Measurements from ENCODE around the gene PARD3B. TPM values are rescaled to one million over a fixed set of nuclear protein-coding genes. Genes with fewer than 3 reads are reported as not detected.

The PARD3B gene
- total and polyA plus RNA-seq, 7 donors = 0.42 to 6.0 (median 4.8) TPM

DNA sequence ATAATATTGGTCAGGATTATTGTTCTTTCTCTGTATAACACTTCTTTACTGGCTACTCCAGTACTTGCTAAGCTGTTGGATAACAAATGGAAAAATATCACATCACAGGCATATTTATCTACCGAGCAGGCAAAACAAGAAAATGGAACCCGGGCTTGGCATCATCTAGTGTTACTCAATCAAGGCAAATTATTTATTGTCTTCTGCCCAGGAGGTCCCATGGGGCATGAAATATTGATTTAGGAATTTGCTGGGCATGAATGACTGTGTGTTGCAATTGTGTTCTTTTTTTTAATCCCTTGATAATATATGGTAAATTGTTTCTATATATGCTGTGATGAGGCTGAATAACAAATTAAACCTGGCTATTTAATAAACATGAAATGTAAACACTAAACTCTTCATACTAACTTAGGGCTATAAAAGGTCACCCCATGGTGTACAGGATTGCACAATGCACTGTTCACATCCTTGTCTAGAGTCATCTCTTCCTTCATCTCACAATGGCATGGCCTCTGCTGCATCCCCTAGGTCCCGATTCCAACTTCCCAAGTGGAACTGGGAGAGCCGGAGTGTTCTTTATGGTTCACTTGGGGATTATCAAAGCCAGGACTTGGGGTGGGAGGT is 2.2 kb upstream of the PARD3B start:
- WGBS, 3 donors = 48 to 76% (median 62%) methylated on average over 4 of the region's 4 CpGs
- H3K36me3 ChIP-seq (ENCODE audit: insufficient read depth in 1 of 2, low read depth in 1 of 2) = no peaks in the 10 kb centered on the region
- peaks cover 13% of the 10 kb centered on the region for H3K4me1 ChIP-seq
- H3K4me3 ChIP-seq = no peak overlapping the region
- ATAC-seq (no peak), DNase-seq (no peak)
- H3K27me3 ChIP-seq (ENCODE audit: insufficient read depth in 3 of 3, low read length in 2 of 3) = no peaks in the 10 kb centered on the region
- TF ChIP-seq, protein P1, sequence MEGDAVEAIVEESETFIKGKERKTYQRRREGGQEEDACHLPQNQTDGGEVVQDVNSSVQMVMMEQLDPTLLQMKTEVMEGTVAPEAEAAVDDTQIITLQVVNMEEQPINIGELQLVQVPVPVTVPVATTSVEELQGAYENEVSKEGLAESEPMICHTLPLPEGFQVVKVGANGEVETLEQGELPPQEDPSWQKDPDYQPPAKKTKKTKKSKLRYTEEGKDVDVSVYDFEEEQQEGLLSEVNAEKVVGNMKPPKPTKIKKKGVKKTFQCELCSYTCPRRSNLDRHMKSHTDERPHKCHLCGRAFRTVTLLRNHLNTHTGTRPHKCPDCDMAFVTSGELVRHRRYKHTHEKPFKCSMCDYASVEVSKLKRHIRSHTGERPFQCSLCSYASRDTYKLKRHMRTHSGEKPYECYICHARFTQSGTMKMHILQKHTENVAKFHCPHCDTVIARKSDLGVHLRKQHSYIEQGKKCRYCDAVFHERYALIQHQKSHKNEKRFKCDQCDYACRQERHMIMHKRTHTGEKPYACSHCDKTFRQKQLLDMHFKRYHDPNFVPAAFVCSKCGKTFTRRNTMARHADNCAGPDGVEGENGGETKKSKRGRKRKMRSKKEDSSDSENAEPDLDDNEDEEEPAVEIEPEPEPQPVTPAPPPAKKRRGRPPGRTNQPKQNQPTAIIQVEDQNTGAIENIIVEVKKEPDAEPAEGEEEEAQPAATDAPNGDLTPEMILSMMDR (IDR thresholded peaks at IDR 0.05) = no peak
- H3K27ac ChIP-seq = no peak overlapping the region
- intact Hi-C loops (cut with DNase I) = loop anchor here in 1 of 2 donors (10.0 kb wide), 1 partner anchor 152 kb away; no protein-coding TSS in a partner anchor
- no peaks in the 10 kb centered on the region for H3K9me3 ChIP-seq

DNA sequence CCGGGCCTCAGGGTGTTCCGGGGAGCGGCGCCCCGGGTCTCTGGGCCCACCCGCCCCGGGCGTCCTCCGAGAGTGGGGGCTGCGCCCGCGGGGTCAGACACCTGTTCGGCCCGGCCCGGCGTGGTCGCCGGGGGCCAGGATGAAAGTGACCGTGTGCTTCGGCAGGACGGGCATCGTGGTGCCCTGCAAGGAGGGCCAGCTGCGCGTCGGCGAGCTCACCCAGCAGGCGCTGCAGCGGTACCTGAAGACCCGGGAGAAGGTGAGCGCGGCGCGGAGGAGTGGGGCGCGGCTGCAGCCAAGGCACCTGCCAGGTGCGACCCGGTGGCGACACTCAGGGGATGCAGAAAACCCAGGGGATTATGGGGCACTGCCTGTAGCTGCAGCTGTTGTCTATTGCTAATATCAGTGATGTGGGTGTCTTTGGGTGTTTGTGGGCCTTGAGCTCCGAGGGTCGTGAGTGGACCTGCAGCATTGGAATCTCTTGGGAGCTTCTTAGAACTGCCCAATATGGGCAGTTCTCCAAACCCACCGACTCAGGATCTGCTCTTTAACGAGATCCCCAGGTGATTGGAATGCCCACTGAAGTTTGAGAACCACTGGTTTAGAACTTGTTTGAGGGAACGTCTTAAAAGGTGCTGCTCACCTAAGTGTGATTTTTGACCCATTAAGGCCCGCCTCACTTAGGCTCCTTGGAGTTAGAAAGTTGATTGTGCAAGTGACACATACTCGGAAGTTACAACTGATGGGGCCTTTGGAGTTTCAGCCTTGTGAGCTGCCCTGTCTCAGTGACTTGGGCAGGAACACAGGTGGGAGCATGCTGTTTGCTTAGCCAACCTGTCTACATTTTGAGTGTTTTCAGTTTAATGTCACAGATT is 823 bp downstream of the PARD3B start:
- H3K27ac ChIP-seq = peak overlapping the region; percentile 70
- WGBS, 3 donors = 3 to 5% (median 3%) methylated on average over 41 to 45 of the region's 45 CpGs

DNA sequence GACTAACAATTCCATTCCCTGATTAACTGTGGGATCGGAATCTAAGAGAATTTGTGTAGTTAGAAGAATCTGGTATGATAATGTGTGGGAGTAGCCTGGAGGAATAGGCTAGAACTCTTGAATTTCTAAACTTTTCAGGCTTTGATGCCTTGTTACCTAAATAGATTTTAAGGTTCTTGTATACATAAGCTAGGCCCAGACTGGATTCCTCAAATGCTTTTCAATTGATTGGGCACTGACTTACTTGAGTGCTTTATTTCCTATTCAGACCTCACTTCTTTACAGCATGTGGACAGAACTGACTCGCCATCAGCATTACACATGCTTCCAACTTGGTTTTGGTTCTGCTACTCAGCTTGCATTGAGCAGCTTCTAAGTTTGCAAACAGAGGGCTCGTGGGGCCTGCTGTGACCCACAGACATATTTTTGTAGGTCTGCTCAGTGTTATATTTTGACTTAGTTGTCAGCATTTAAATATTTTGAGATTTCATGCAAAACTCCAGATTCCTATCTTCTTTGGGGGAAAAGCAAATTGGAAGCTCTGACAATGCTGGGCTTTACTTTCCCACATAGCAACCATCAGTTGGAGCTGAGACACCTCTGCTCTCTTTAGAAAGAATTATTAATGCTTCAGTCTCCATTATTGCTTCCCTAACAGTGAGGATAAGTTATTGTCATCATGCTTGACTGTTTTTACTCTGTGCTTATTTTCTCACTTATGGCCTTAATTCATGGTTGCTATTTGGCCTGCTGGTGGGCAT is 5.7 kb downstream of the PARD3B start:
- Histone ChIP-seq H3K36me3 (ENCODE audit: insufficient read depth in 1 of 2, low read depth in 1 of 2) (no peaks in the 10 kb centered on the region), H3K27ac (no peak overlapping the region), H3K4me3 (no peak overlapping the region), H3K9me3 (no peaks in the 10 kb centered on the region), H3K27me3 (ENCODE audit: insufficient read depth in 3 of 3, low read length in 2 of 3) (no peaks in the 10 kb centered on the region), H3K4me1 (peaks cover 13% of the 10 kb centered on the region)
- intact Hi-C loops (cut with DNase I) = no loop called here
- ATAC-seq (no peak), DNase-seq (no peak)
- 79 to 82% (median 80%) methylated on average over 3 of the region's 3 CpGs for WGBS, 3 donors
- TF ChIP-seq, protein P1 (IDR thresholded peaks at IDR 0.05) = no peak

More for the DNA sequence above, 823 bp downstream of the PARD3B start:
- Histone ChIP-seq H3K36me3 (ENCODE audit: insufficient read depth in 1 of 2, low read depth in 1 of 2) (no peaks in the 10 kb centered on the region), H3K4me1 (peaks cover 13% of the 10 kb centered on the region), H3K9me3 (no peaks in the 10 kb centered on the region), H3K27me3 (ENCODE audit: insufficient read depth in 3 of 3, low read length in 2 of 3) (no peaks in the 10 kb centered on the region), H3K4me3 (peak overlapping the region; percentile 94)
- DNase-seq = no peak
- TF ChIP-seq, protein P1 (IDR thresholded peaks at IDR 0.05) = no peak
- ATAC-seq = peak; percentile 19 to 42 (median 21)
- intact Hi-C loops (cut with DNase I) = loop anchor here in 1 of 2 donors (10.0 kb wide), 1 partner anchor 149 kb away; no protein-coding TSS in a partner anchor

DNA sequence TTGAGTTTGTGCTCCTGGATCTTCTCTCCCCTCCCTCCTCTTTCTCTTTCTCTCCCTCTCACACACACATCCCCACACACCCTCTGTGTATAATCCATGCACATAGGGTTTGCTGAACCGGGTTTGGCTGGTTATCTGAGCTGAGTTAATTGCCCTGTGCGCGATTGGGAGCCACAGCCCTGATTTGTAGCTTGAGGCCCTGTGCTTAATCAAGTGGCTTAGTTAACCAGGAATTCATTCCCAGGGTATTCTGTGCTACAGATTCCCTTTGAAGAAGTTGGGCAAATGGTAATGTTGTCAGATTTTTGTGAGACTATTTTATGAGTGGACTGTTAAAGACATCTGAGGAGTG is 6.2 kb downstream of the PARD3B start:
- ATAC-seq (no peak), DNase-seq (no peak)
- no peaks in the 10 kb centered on the region for H3K27me3 ChIP-seq (ENCODE audit: insufficient read depth in 3 of 3, low read length in 2 of 3)
- no peak overlapping the region for H3K4me3 ChIP-seq
- H3K4me1 ChIP-seq = peaks cover 10% of the 10 kb centered on the region
- no peaks in the 10 kb centered on the region for H3K36me3 ChIP-seq (ENCODE audit: insufficient read depth in 1 of 2, low read depth in 1 of 2)
- intact Hi-C loops (cut with DNase I) = no loop called here
- H3K9me3 ChIP-seq = no peaks in the 10 kb centered on the region
- H3K27ac ChIP-seq = no peak overlapping the region
- TF ChIP-seq, protein P1 (IDR thresholded peaks at IDR 0.05) = no peak
- 75 to 80% (median 77%) methylated on average over 3 of the region's 3 CpGs for WGBS, 3 donors
